ENCODE results near the gene ZNF512. TPM values are rescaled to one million over a fixed set of nuclear protein-coding genes. Genes with fewer than 3 reads are reported as not detected.
A peak's percentile ranks its signal among the peaks of the same experiment; 100 is the strongest.
"Not testable (repeated sequence)": the region's sequence is repeated elsewhere in the genome, so short reads cannot be mapped to it uniquely, and the experiment has no call there.

ZNF512 gene
- polyA plus RNA-seq, 2 donors: 5.6 to 6.6 TPM

GRCh38 chr2:27581417-27582128 lies 1.3 kb upstream of the ZNF512 start:
- Histone ChIP-seq H3K36me3 (ENCODE audit: control insufficient read depth in 2 of 2, insufficient read depth in 2 of 2, low read length in 1 of 2) (no peaks in the 10 kb centered on the region), H3K27ac (ENCODE audit: low read depth in 2 of 2, low read length in 1 of 2) (no peak overlapping the region)

GRCh38 chr2:27582129-27582694 lies 630 bp upstream of the ZNF512 start:
- H3K27me3 ChIP-seq (ENCODE audit: control insufficient read depth in 1 of 2, insufficient read depth in 2 of 2, low read length in 2 of 2): no peaks in the 10 kb centered on the region
- 88 to 91% methylated on average over 16 of the region's 16 CpGs for WGBS, 2 donors
- H3K36me3 ChIP-seq (ENCODE audit: control insufficient read depth in 2 of 2, insufficient read depth in 2 of 2, low read length in 1 of 2): no peaks in the 10 kb centered on the region
- H3K27ac ChIP-seq (ENCODE audit: low read depth in 2 of 2, low read length in 1 of 2): peak overlapping the region; percentile 62 to 79
- no peaks in the 10 kb centered on the region for H3K9me3 ChIP-seq (ENCODE audit: control insufficient read depth in 2 of 2, insufficient read depth in 1 of 2, low read depth in 1 of 2, low read length in 1 of 2)
- H3K4me3 ChIP-seq (ENCODE audit: low read depth in 1 of 2, low read length in 2 of 2): peak overlapping the region; percentile 55 to 88
- H3K4me1 ChIP-seq (ENCODE audit: control insufficient read depth in 2 of 2, insufficient read depth in 2 of 2, low read length in 1 of 2): peaks cover 0 to 2% of the 10 kb centered on the region in 2 donors

More at GRCh38 chr2:27581417-27582128, 1.3 kb upstream of the ZNF512 start:
- Histone ChIP-seq H3K4me1 (ENCODE audit: control insufficient read depth in 2 of 2, insufficient read depth in 2 of 2, low read length in 1 of 2) (peaks cover 0 to 2% of the 10 kb centered on the region in 2 donors), H3K9me3 (ENCODE audit: control insufficient read depth in 2 of 2, insufficient read depth in 1 of 2, low read depth in 1 of 2, low read length in 1 of 2) (no peaks in the 10 kb centered on the region), H3K27me3 (ENCODE audit: control insufficient read depth in 1 of 2, insufficient read depth in 2 of 2, low read length in 2 of 2) (no peaks in the 10 kb centered on the region), H3K4me3 (ENCODE audit: low read depth in 1 of 2, low read length in 2 of 2) (no peak overlapping the region)
- 96 to 98% methylated on average over 19 of the region's 19 CpGs for WGBS, 2 donors

- Histone ChIP-seq H3K27me3 (ENCODE audit: control insufficient read depth in 1 of 2, insufficient read depth in 2 of 2, low read length in 2 of 2) (no peaks in the 10 kb centered on the region), H3K36me3 (ENCODE audit: control insufficient read depth in 2 of 2, insufficient read depth in 2 of 2, low read length in 1 of 2) (no peaks in the 10 kb centered on the region), H3K4me3 (ENCODE audit: low read depth in 1 of 2, low read length in 2 of 2) (peak overlapping the region; percentile 55 to 88), H3K9me3 (ENCODE audit: control insufficient read depth in 2 of 2, insufficient read depth in 1 of 2, low read depth in 1 of 2, low read length in 1 of 2) (no peaks in the 10 kb centered on the region), H3K4me1 (ENCODE audit: control insufficient read depth in 2 of 2, insufficient read depth in 2 of 2, low read length in 1 of 2) (peaks cover 0 to 2% of the 10 kb centered on the region in 2 donors), H3K27ac (ENCODE audit: low read depth in 2 of 2, low read length in 1 of 2) (peak overlapping the region; percentile 50 to 62)
- WGBS, 2 donors: 5 to 6% methylated on average over 12 of the region's 12 CpGs
Measured at GRCh38 chr2:27583390-27583915, 611 bp downstream of the ZNF512 start.

GRCh38 chr2:27584597-27584996 lies 1.8 kb downstream of the ZNF512 start:
- Histone ChIP-seq H3K4me3 (ENCODE audit: low read depth in 1 of 2, low read length in 2 of 2) (no peak overlapping the region), H3K4me1 (ENCODE audit: control insufficient read depth in 2 of 2, insufficient read depth in 2 of 2, low read length in 1 of 2) (peaks cover 0 to 2% of the 10 kb centered on the region in 2 donors), H3K27ac (ENCODE audit: low read depth in 2 of 2, low read length in 1 of 2) (no peak overlapping the region), H3K27me3 (ENCODE audit: control insufficient read depth in 1 of 2, insufficient read depth in 2 of 2, low read length in 2 of 2) (no peaks in the 10 kb centered on the region), H3K9me3 (ENCODE audit: control insufficient read depth in 2 of 2, insufficient read depth in 1 of 2, low read depth in 1 of 2, low read length in 1 of 2) (no peaks in the 10 kb centered on the region), H3K36me3 (ENCODE audit: control insufficient read depth in 2 of 2, insufficient read depth in 2 of 2, low read length in 1 of 2) (no peaks in the 10 kb centered on the region)
- 73 to 75% methylated on average over 3 of the region's 3 CpGs for WGBS, 2 donors

GRCh38 chr2:27587025-27587424 lies 4.2 kb downstream of the ZNF512 start:
- H3K36me3 ChIP-seq (ENCODE audit: control insufficient read depth in 2 of 2, insufficient read depth in 2 of 2, low read length in 1 of 2): no peaks in the 10 kb centered on the region
- 88 to 96% methylated on average over 2 of the region's 2 CpGs for WGBS, 2 donors
- no peak overlapping the region for H3K4me3 ChIP-seq (ENCODE audit: low read depth in 1 of 2, low read length in 2 of 2)
- no peak overlapping the region for H3K27ac ChIP-seq (ENCODE audit: low read depth in 2 of 2, low read length in 1 of 2)
- H3K27me3 ChIP-seq (ENCODE audit: control insufficient read depth in 1 of 2, insufficient read depth in 2 of 2, low read length in 2 of 2): no peaks in the 10 kb centered on the region
- H3K4me1 ChIP-seq (ENCODE audit: control insufficient read depth in 2 of 2, insufficient read depth in 2 of 2, low read length in 1 of 2): peaks cover 0 to 2% of the 10 kb centered on the region in 2 donors
- no peaks in the 10 kb centered on the region for H3K9me3 ChIP-seq (ENCODE audit: control insufficient read depth in 2 of 2, insufficient read depth in 1 of 2, low read depth in 1 of 2, low read length in 1 of 2)

- no peaks in the 10 kb centered on the region for H3K9me3 ChIP-seq (ENCODE audit: control insufficient read depth in 2 of 2, insufficient read depth in 1 of 2, low read depth in 1 of 2, low read length in 1 of 2)
- H3K4me3 ChIP-seq (ENCODE audit: low read depth in 1 of 2, low read length in 2 of 2): no peak overlapping the region
- H3K36me3 ChIP-seq (ENCODE audit: control insufficient read depth in 2 of 2, insufficient read depth in 2 of 2, low read length in 1 of 2): no peaks in the 10 kb centered on the region
- no peak overlapping the region for H3K27ac ChIP-seq (ENCODE audit: low read depth in 2 of 2, low read length in 1 of 2)
- H3K4me1 ChIP-seq (ENCODE audit: control insufficient read depth in 2 of 2, insufficient read depth in 2 of 2, low read length in 1 of 2): peaks cover 0 to 2% of the 10 kb centered on the region in 2 donors
- H3K27me3 ChIP-seq (ENCODE audit: control insufficient read depth in 1 of 2, insufficient read depth in 2 of 2, low read length in 2 of 2): no peaks in the 10 kb centered on the region
- WGBS, 2 donors: 97 to 99% methylated on average over 2 of the region's 2 CpGs
Measured at GRCh38 chr2:27588308-27588707, 5.5 kb downstream of the ZNF512 start.

- H3K27ac ChIP-seq (ENCODE audit: low read depth in 2 of 2, low read length in 1 of 2): no peak overlapping the region
- H3K27me3 ChIP-seq (ENCODE audit: control insufficient read depth in 1 of 2, insufficient read depth in 2 of 2, low read length in 2 of 2): no peaks in the 10 kb centered on the region
- H3K4me1 ChIP-seq (ENCODE audit: control insufficient read depth in 2 of 2, insufficient read depth in 2 of 2, low read length in 1 of 2): no peaks in the 10 kb centered on the region
- 89 to 90% methylated on average over 3 of the region's 3 CpGs for WGBS, 2 donors
- H3K9me3 ChIP-seq (ENCODE audit: control insufficient read depth in 2 of 2, insufficient read depth in 1 of 2, low read depth in 1 of 2, low read length in 1 of 2): peaks cover 0 to 3% of the 10 kb centered on the region in 2 donors
- peaks cover 0 to 2% of the 10 kb centered on the region in 2 donors for H3K36me3 ChIP-seq (ENCODE audit: control insufficient read depth in 2 of 2, insufficient read depth in 2 of 2, low read length in 1 of 2)
- no peak overlapping the region for H3K4me3 ChIP-seq (ENCODE audit: low read depth in 1 of 2, low read length in 2 of 2)
Measured at GRCh38 chr2:27591745-27592144, 8.9 kb downstream of the ZNF512 start.

GRCh38 chr2:27593240-27593639 lies 10.4 kb downstream of the ZNF512 start:
- Histone ChIP-seq H3K4me1 (ENCODE audit: control insufficient read depth in 2 of 2, insufficient read depth in 2 of 2, low read length in 1 of 2) (no peaks in the 10 kb centered on the region), H3K27me3 (ENCODE audit: control insufficient read depth in 1 of 2, insufficient read depth in 2 of 2, low read length in 2 of 2) (no peaks in the 10 kb centered on the region), H3K9me3 (ENCODE audit: control insufficient read depth in 2 of 2, insufficient read depth in 1 of 2, low read depth in 1 of 2, low read length in 1 of 2) (peaks cover 0 to 3% of the 10 kb centered on the region in 2 donors), H3K4me3 (ENCODE audit: low read depth in 1 of 2, low read length in 2 of 2) (no peak overlapping the region), H3K36me3 (ENCODE audit: control insufficient read depth in 2 of 2, insufficient read depth in 2 of 2, low read length in 1 of 2) (peaks cover 0 to 2% of the 10 kb centered on the region in 2 donors), H3K27ac (ENCODE audit: low read depth in 2 of 2, low read length in 1 of 2) (no peak overlapping the region)
- WGBS, 2 donors: 97 to 100% methylated on average over 2 of the region's 2 CpGs

GRCh38 chr2:27594020-27594703 lies 11.3 kb downstream of the ZNF512 start:
- 97 to 98% methylated on average over 44 to 45 of the region's 45 CpGs for WGBS, 2 donors
- not testable (repeated sequence) for H3K4me1 ChIP-seq (ENCODE audit: control insufficient read depth in 2 of 2, insufficient read depth in 2 of 2, low read length in 1 of 2); H3K36me3 ChIP-seq (ENCODE audit: control insufficient read depth in 2 of 2, insufficient read depth in 2 of 2, low read length in 1 of 2); H3K27ac ChIP-seq (ENCODE audit: low read depth in 2 of 2, low read length in 1 of 2); H3K27me3 ChIP-seq (ENCODE audit: control insufficient read depth in 1 of 2, insufficient read depth in 2 of 2, low read length in 2 of 2); H3K4me3 ChIP-seq (ENCODE audit: low read depth in 1 of 2, low read length in 2 of 2); H3K9me3 ChIP-seq (ENCODE audit: control insufficient read depth in 2 of 2, insufficient read depth in 1 of 2, low read depth in 1 of 2, low read length in 1 of 2)

Data from esophagus (tissue), 2 donors.